Activated naive CD4-positive, alpha-beta T cell treated with anti-CD3 and anti-CD28 coated beads, Interleukin-2, amount 50 U/mL, for 72 hours (primary cell): ENCODE results near the gene SIGLEC1. TPM values are rescaled to one million over a fixed set of nuclear protein-coding genes. Genes with fewer than 3 reads are reported as not detected.
A peak's percentile ranks its signal among the peaks of the same experiment; 100 is the strongest.

Experiments used
- ATAC-seq, 2 donors: fragments of 150-1000 bp; cut with Tn5 transposase; 2 replicates each; pipeline ENCODE4 v1.10.0; 2021; ENCODE audit warnings: mild to moderate bottlenecking in 2 of 2, moderate library complexity in 2 of 2
- DNase-seq, 2 donors: peaks; one replicate each; pipeline ENCODE4 v3.0.0; 2021 to 2022; ENCODE audit warnings: low spot score in 2 of 2
- H3K27ac Mint-ChIP-seq, 2 donors: one replicate each; pipeline ENCODE4 v1.8.0; 2022; ENCODE audit warnings: mild to moderate bottlenecking in 2 of 2, mixed read lengths in 2 of 2
- H3K36me3 Mint-ChIP-seq, 2 donors: one replicate each; pipeline ENCODE4 v1.8.0; 2022; ENCODE audit warnings: mixed read lengths in 2 of 2
- H3K9me3 Mint-ChIP-seq, 2 donors: one replicate each; pipeline ENCODE4 v1.8.0; 2022; ENCODE audit warnings: mixed read lengths in 2 of 2
- total RNA-seq, 2 donors: library from RNA; stranded (reverse); gene quantifications; one replicate each; pipeline ENCODE4 v1.2.3, GENCODE V29; 2022

The SIGLEC1 gene
- total RNA-seq, 2 donors from 2014 or later = 0.14 TPM; not detected in 1

- H3K36me3 Mint-ChIP-seq = no peaks in the 10 kb centered on the region
- peak; percentile 63 to 79 for ATAC-seq
- peak overlapping the region in 1 of 2 donors; percentile 52 for H3K27ac Mint-ChIP-seq
- peak in 1 of 2 donors; percentile 29 for DNase-seq
- no peaks in the 10 kb centered on the region for H3K9me3 Mint-ChIP-seq
These were observed 3.9 kb upstream of the SIGLEC1 start for GRCh38 chr20:3716195-3716834.

GRCh38 chr20:3714092-3714491 lies 1.7 kb upstream of the SIGLEC1 start:
- Mint-ChIP-seq H3K9me3 (no peaks in the 10 kb centered on the region), H3K27ac (no peak overlapping the region), H3K36me3 (no peaks in the 10 kb centered on the region)
- DNase-seq = no peak
- ATAC-seq = no peak

- no peak for DNase-seq
- no peak for ATAC-seq
- Mint-ChIP-seq H3K27ac (no peak overlapping the region), H3K9me3 (no peaks in the 10 kb centered on the region), H3K36me3 (no peaks in the 10 kb centered on the region)
These were observed 887 bp downstream of the SIGLEC1 start for GRCh38 chr20:3711484-3711941.

- Mint-ChIP-seq H3K27ac (no peak overlapping the region), H3K36me3 (no peaks in the 10 kb centered on the region), H3K9me3 (no peaks in the 10 kb centered on the region)
- DNase-seq (peak in 1 of 2 donors; percentile 92), ATAC-seq (peak; percentile 70 to 79)
These were observed 1.5 kb downstream of the SIGLEC1 start for GRCh38 chr20:3710703-3711483.

- no peak overlapping the region for H3K27ac Mint-ChIP-seq
- no peak for ATAC-seq
- H3K9me3 Mint-ChIP-seq = no peaks in the 10 kb centered on the region
- H3K36me3 Mint-ChIP-seq = no peaks in the 10 kb centered on the region
- DNase-seq = no peak
These were observed 2.4 kb downstream of the SIGLEC1 start for GRCh38 chr20:3710011-3710466.

- Mint-ChIP-seq H3K27ac (no peak overlapping the region), H3K9me3 (no peaks in the 10 kb centered on the region), H3K36me3 (no peaks in the 10 kb centered on the region)
- ATAC-seq (no peak), DNase-seq (no peak)
These were observed 4.9 kb downstream of the SIGLEC1 start for GRCh38 chr20:3707508-3707899.

- H3K27ac Mint-ChIP-seq = no peak overlapping the region
- H3K36me3 Mint-ChIP-seq = no peaks in the 10 kb centered on the region
- H3K9me3 Mint-ChIP-seq = no peaks in the 10 kb centered on the region
- DNase-seq (no peak), ATAC-seq (no peak)
These were observed 5.5 kb downstream of the SIGLEC1 start for GRCh38 chr20:3706774-3707507.

- DNase-seq (no peak), ATAC-seq (no peak)
- Mint-ChIP-seq H3K27ac (no peak overlapping the region), H3K36me3 (no peaks in the 10 kb centered on the region), H3K9me3 (no peaks in the 10 kb centered on the region)
These were observed 6.2 kb downstream of the SIGLEC1 start for GRCh38 chr20:3705970-3706739.

GRCh38 chr20:3705491-3705969 lies 6.9 kb downstream of the SIGLEC1 start:
- Mint-ChIP-seq H3K36me3 (no peaks in the 10 kb centered on the region), H3K9me3 (no peaks in the 10 kb centered on the region), H3K27ac (no peak overlapping the region)
- ATAC-seq = no peak
- no peak for DNase-seq

GRCh38 chr20:3704087-3704486 lies 8.3 kb downstream of the SIGLEC1 start:
- Mint-ChIP-seq H3K36me3 (no peaks in the 10 kb centered on the region), H3K27ac (no peak overlapping the region), H3K9me3 (no peaks in the 10 kb centered on the region)
- DNase-seq = no peak
- no peak for ATAC-seq

- ATAC-seq (no peak), DNase-seq (no peak)
- Mint-ChIP-seq H3K36me3 (no peaks in the 10 kb centered on the region), H3K9me3 (no peaks in the 10 kb centered on the region), H3K27ac (no peak overlapping the region)
These were observed 9.6 kb downstream of the SIGLEC1 start for GRCh38 chr20:3702611-3703391.

GRCh38 chr20:3701061-3701998 lies 11.1 kb downstream of the SIGLEC1 start:
- Mint-ChIP-seq H3K27ac (peak overlapping the region in 1 of 2 donors; percentile 60), H3K9me3 (no peaks in the 10 kb centered on the region), H3K36me3 (no peaks in the 10 kb centered on the region)
- ATAC-seq = no peak
- no peak for DNase-seq

- no peak overlapping the region for H3K27ac Mint-ChIP-seq
- no peaks in the 10 kb centered on the region for H3K9me3 Mint-ChIP-seq
- H3K36me3 Mint-ChIP-seq = no peaks in the 10 kb centered on the region
- ATAC-seq (no peak), DNase-seq (no peak)
These were observed 13.4 kb downstream of the SIGLEC1 start for GRCh38 chr20:3699037-3699436.

- ATAC-seq (no peak), DNase-seq (no peak)
- H3K27ac Mint-ChIP-seq = no peak overlapping the region
- no peaks in the 10 kb centered on the region for H3K36me3 Mint-ChIP-seq
- no peaks in the 10 kb centered on the region for H3K9me3 Mint-ChIP-seq
These were observed 13.8 kb downstream of the SIGLEC1 start for GRCh38 chr20:3698591-3699001.
